HepG2 (cell line): Measurements from ENCODE around the gene SLC12A5. TPM values are rescaled to one million over a fixed set of nuclear protein-coding genes. Genes with fewer than 3 reads are reported as not detected.

Experiments
- ATAC-seq: fragments of 200-7000 bp; cut with Tn5 transposase; 3 replicates; pipeline ENCODE4 v1.9.1; 2020; ENCODE audit warnings: mild to moderate bottlenecking, moderate library complexity
- BruUV-seq: library from RNA; stranded (reverse); fragments of 400-500 nt; replicated peaks from 2 replicates; lab custom pipeline; 2021; lab: Mats Ljungman, UMichigan
- CTCF ChIA-PET: fragments of 300-600 bp; formaldehyde crosslinking; extraction: SDS; loops from one replicate; lab custom pipeline; 2021; ENCODE audit warnings: low total read pairs, inconsistent platforms, low intra/inter-chr PET ratio; lab: Yijun Ruan, JAX
- POLR2A ChIA-PET: fragments of 350-600 bp; sonication (Branson Sonifier 250); formaldehyde crosslinking; loops from one replicate; lab custom pipeline; 2020; ENCODE audit warnings: antibody characterized with exemption, inconsistent platforms; lab: Yijun Ruan, JAX
- DNase-seq: peaks from one replicate; pipeline ENCODE4 v3.0.0-alpha.2; 2015; ENCODE audit warnings: low spot score
- FAIRE-seq: peaks from 3 replicates; lab custom pipeline; 2011; peaks lifted over from hg19 to GRCh38; lab: Jason Lieb, UNC
- H2AFZ ChIP-seq: one replicate; pipeline ENCODE4 v1.6.1; 2011; ENCODE audit warnings: low read length, inconsistent platforms
- H3K27ac ChIP-seq: fragments of 300-600 bp; 3 replicates; pipeline ENCODE4 v1.8.0; 2011; ENCODE audit warnings: mixed run types, mild to moderate bottlenecking, mixed read lengths, low read length, inconsistent platforms; ENCODE audit not compliant: insufficient read depth; ENCODE audit errors: extremely low read length
- H3K27me3 ChIP-seq, 2 experiments: fragments of 200-600 bp in 1 of 2; 2 replicates in 1 of 2; 3 replicates in 1 of 2; pipeline versions ENCODE4 v1.6.0 to v1.8.0; 2011; ENCODE audit warnings: low read length in 2 of 2, mild to moderate bottlenecking in 2 of 2, moderate library complexity in 2 of 2, inconsistent platforms in 1 of 2; ENCODE audit not compliant: insufficient read depth in 2 of 2, control insufficient read depth in 1 of 2
- H3K36me3 ChIP-seq, 2 experiments: fragments of 200-600 bp in 1 of 2; replicated peaks in 1 of 2; 2 replicates in 1 of 2; 3 replicates in 1 of 2; pipeline versions ENCODE4 v1.5.1 to v1.8.0; 2011; ENCODE audit warnings: low read length in 2 of 2, inconsistent platforms in 1 of 2; ENCODE audit not compliant: insufficient read depth in 2 of 2, control insufficient read depth in 1 of 2
- H3K4me1 ChIP-seq: 2 replicates; pipeline ENCODE4 v1.5.1; 2012; ENCODE audit warnings: low read length, inconsistent platforms; ENCODE audit not compliant: insufficient read depth
- H3K4me2 ChIP-seq: 2 replicates; pipeline ENCODE4 v1.6.0; 2011; ENCODE audit warnings: low read depth, low read length, inconsistent platforms
- H3K4me3 ChIP-seq, 3 experiments: fragments of 200-600 bp in 1 of 3; sonication (generic), shearing (Covaris generic) in 1 of 3; replicated peaks in 1 of 3; 2 replicates each; pipeline ENCODE4 v1.5.1; 2011 to 2016; ENCODE audit warnings: low read length in 3 of 3, inconsistent platforms in 2 of 3, low read depth in 2 of 3, mild to moderate bottlenecking in 2 of 3, control low read depth in 1 of 3, mixed read lengths in 1 of 3; ENCODE audit not compliant: insufficient read depth in 1 of 3
- H3K79me2 ChIP-seq: one replicate; pipeline ENCODE4 v1.6.1; 2011; ENCODE audit warnings: low read length, inconsistent platforms; ENCODE audit not compliant: insufficient read depth
- H3K9ac ChIP-seq: 2 replicates; pipeline ENCODE4 v1.6.0; 2011; ENCODE audit warnings: mild to moderate bottlenecking, low read depth, low read length, inconsistent platforms; ENCODE audit not compliant: insufficient read depth
- H3K9me3 ChIP-seq: 2 replicates; pipeline ENCODE4 v1.5.1; 2012; ENCODE audit warnings: mild to moderate bottlenecking, low read length
- H4K20me1 ChIP-seq: 2 replicates; pipeline ENCODE4 v1.6.0; 2011; ENCODE audit warnings: inconsistent platforms, mild to moderate bottlenecking, low read length, moderate library complexity; ENCODE audit not compliant: insufficient read depth
- ADNP ChIP-seq: sonication (generic); formaldehyde crosslinking; IDR thresholded peaks from 2 replicates; pipeline ENCODE4 v1.4.0; 2020; ENCODE audit warnings: missing genetic modification reagents
- ARHGAP35 ChIP-seq: sonication (generic); formaldehyde crosslinking; IDR thresholded peaks from 2 replicates; pipeline ENCODE4 v1.9.0; 2022; ENCODE audit warnings: mild to moderate bottlenecking, inconsistent platforms, moderate library complexity, missing genetic modification reagents, borderline replicate concordance
- ATF7-NPFF ChIP-seq: sonication (generic); formaldehyde crosslinking; IDR thresholded peaks from 2 replicates; pipeline ENCODE4 v1.8.1; 2023; ENCODE audit warnings: mild to moderate bottlenecking, low read depth, missing genetic modification reagents, moderate library complexity
- CC2D1A ChIP-seq: sonication (generic); formaldehyde crosslinking; IDR thresholded peaks from 2 replicates; pipeline ENCODE4 v1.8.1; 2023; ENCODE audit warnings: mild to moderate bottlenecking, missing genetic modification reagents
- CHCHD3 ChIP-seq: sonication (generic); formaldehyde crosslinking; IDR thresholded peaks from 2 replicates; pipeline ENCODE4 v1.8.0; 2022; ENCODE audit warnings: mild to moderate bottlenecking, missing genetic modification reagents, moderate library complexity
- FOXA1 ChIP-seq, 2 experiments: fragments of 450-650 bp in 1 of 2; sonication (generic) in 1 of 2; formaldehyde crosslinking in 1 of 2; IDR thresholded peaks; 2 replicates each; pipeline versions ENCODE4 v1.4.0 to v1.6.1; 2016 to 2020; ENCODE audit warnings: missing genetic modification reagents in 1 of 2
- MXD4 ChIP-seq: IDR thresholded peaks from 2 replicates; pipeline ENCODE4 v1.6.1; 2016; ENCODE audit warnings: mild to moderate bottlenecking, missing biosample characterization, missing genetic modification reagents
- NR2F2 ChIP-seq: IDR thresholded peaks from 2 replicates; pipeline ENCODE4 v1.6.1; 2012; ENCODE audit warnings: low read depth, inconsistent platforms, borderline replicate concordance
- RFX1 ChIP-seq: fragments of 450-650 bp; IDR thresholded peaks from 2 replicates; pipeline ENCODE4 v1.6.1; 2017
- SRF ChIP-seq: IDR thresholded peaks from 2 replicates; pipeline ENCODE4 v1.6.1; 2011; ENCODE audit warnings: mild to moderate bottlenecking, low read depth, low read length, moderate library complexity
- TBP ChIP-seq: sonication (generic); formaldehyde crosslinking; IDR thresholded peaks from 2 replicates; pipeline ENCODE4 v1.5.0; 2020; ENCODE audit warnings: missing genetic modification reagents
- ZNF225 ChIP-seq: sonication (generic); formaldehyde crosslinking; IDR thresholded peaks from 2 replicates; pipeline ENCODE4 v1.4.0; 2020; ENCODE audit warnings: mild to moderate bottlenecking, missing genetic modification reagents
- ZNF232 ChIP-seq: sonication (generic); formaldehyde crosslinking; IDR thresholded peaks from 2 replicates; pipeline ENCODE4 v1.4.0; 2020; ENCODE audit warnings: missing genetic modification reagents, borderline replicate concordance
- ZNF253 ChIP-seq: sonication (generic); formaldehyde crosslinking; IDR thresholded peaks from 2 replicates; pipeline ENCODE4 v1.8.0; 2022; ENCODE audit warnings: mild to moderate bottlenecking, missing genetic modification reagents, borderline replicate concordance
- ZNF652 ChIP-seq: IDR thresholded peaks from 2 replicates; pipeline ENCODE4 v1.6.1; 2016; ENCODE audit warnings: low read depth, borderline replicate concordance
- ZNF761 ChIP-seq: sonication (generic); formaldehyde crosslinking; conservative IDR thresholded peaks from 2 replicates; pipeline ENCODE4 v1.4.0; 2020; ENCODE audit warnings: mild to moderate bottlenecking, missing genetic modification reagents
- WGBS: methylation state at CpG from one replicate; pipeline ENCODE4 v1.1.6; 2017; ENCODE audit warnings: low lambda C conversion rate; 5-methylcytosine and 5-hydroxymethylcytosine counted together
- in situ Hi-C: cut with HindIII; loops from 2 replicates; pipeline ENCODE4 v1.10.0; 2017; ENCODE audit warnings: low pct_unique_long_range_greater_than_20kb; ENCODE audit not compliant: extremely low pct_ligation_motif_present
- intact Hi-C: fragments of 100-400 bp; cut with micrococcal nuclease; formaldehyde crosslinking; loops from one replicate; pipeline ENCODE4 v1.10.0; 2022; ENCODE audit not compliant: unreplicated experiment
- polyA plus RNA-seq, 8 experiments: library from polyadenylated mRNA; depleted of rRNA in 3 of 8; stranded (reverse) in 7 of 8; unstranded in 1 of 8; fragments of >200 nt; fragmentation: Illumina TruSeq in 4 of 8; extraction: Trizol in 4 of 8; gene quantifications; 2 replicates each; pipeline versions ENCODE4 v1.2.1 to v1.2.3, GENCODE V29; 2011 to 2016; ENCODE audit warnings: low read depth in 4 of 8, missing spikeins in 1 of 8, mixed read lengths in 1 of 8; ENCODE audit not compliant: insufficient read depth in 1 of 8
- total RNA-seq, 5 experiments: library from RNA; depleted of rRNA; stranded (reverse); fragments of >200 nt; fragmentation: Illumina TruSeq; extraction: Trizol; gene quantifications; 2 replicates each; pipeline ENCODE4 v1.2.3, GENCODE V29; 2016; ENCODE audit warnings: low read depth in 1 of 5
- TF ChIP-seq, protein P1 (sequence below): sonication (generic); formaldehyde crosslinking; conservative IDR thresholded peaks from 2 replicates; pipeline ENCODE4 v1.4.0; 2020; ENCODE audit warnings: missing genetic modification reagents

SLC12A5 gene
- total and polyA plus RNA-seq, 2 of the 13 experiments (the other 11 are each of a cell fraction or from before 2014, with no cell fraction given), result 4.3 to 5.4 TPM

DNA sequence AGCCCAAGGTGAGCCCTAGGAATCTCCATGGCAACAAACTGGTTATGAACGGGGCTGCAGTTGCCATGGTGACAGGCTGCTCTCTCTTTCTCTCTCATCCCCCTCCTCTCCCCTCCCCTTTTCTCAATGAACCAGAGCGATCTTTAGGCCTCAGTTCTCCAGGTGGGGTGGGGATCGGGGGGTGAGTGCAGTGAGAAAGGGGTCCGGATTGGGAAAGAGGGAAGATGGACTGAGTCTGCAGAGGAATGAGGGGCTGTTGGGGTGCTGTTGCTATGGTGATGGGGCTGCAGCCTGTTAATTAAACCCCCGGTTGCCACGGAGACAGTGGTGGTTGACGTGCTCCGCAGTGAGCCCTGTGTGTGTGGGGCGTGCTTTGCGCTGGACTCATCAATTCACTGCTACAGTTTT lies 3.6 kb upstream of the SLC12A5 start:
- H3K79me2 ChIP-seq, result no peaks in the 10 kb centered on the region
- H3K27me3 ChIP-seq, result 0 out of 5 replicates have a peak, but pooled peaks cover 0 to under 1% of the 10 kb centered on the region in 2 experiments
- CTCF ChIA-PET, result interaction anchor here (1.0 kb wide), 1 partner anchor 149 kb away, joined by 3 read pairs; no protein-coding TSS in a partner anchor
- TF ChIP-seq FOXA1 (IDR thresholded peaks at IDR 0.05) (no peak), FOXA1 (CRISPR knock-in tag; IDR thresholded peaks at IDR 0.05) (no peak), RFX1 (peak; percentile 62; the same call in 1 of the 2 replicates)
- FAIRE-seq (no peak), DNase-seq (no peak), ATAC-seq (no peak)
- WGBS, result 20% methylated on average over 10 of the region's 10 CpGs
- in situ Hi-C loops (loop anchor here (10.0 kb wide), 1 partner anchor 149 kb away; no protein-coding TSS in a partner anchor), intact Hi-C loops (no loop called here)
- POLR2A ChIA-PET, result no interaction called here
- no peak overlapping the region for H3K27ac ChIP-seq
- no peak overlapping the region for H3K4me3 ChIP-seq
- H3K36me3 ChIP-seq, result no peaks in the 10 kb centered on the region
- H3K4me1 ChIP-seq, result peaks cover 18% of the 10 kb centered on the region
- no peak overlapping the region for H3K9ac ChIP-seq
- no peak overlapping the region for H3K4me2 ChIP-seq
- no peaks in the 10 kb centered on the region for H3K9me3 ChIP-seq
- H4K20me1 ChIP-seq, result peaks cover 26% of the 10 kb centered on the region
- H2AFZ ChIP-seq, result no peak overlapping the region
- BruUV-seq, result no TSS peak

DNA sequence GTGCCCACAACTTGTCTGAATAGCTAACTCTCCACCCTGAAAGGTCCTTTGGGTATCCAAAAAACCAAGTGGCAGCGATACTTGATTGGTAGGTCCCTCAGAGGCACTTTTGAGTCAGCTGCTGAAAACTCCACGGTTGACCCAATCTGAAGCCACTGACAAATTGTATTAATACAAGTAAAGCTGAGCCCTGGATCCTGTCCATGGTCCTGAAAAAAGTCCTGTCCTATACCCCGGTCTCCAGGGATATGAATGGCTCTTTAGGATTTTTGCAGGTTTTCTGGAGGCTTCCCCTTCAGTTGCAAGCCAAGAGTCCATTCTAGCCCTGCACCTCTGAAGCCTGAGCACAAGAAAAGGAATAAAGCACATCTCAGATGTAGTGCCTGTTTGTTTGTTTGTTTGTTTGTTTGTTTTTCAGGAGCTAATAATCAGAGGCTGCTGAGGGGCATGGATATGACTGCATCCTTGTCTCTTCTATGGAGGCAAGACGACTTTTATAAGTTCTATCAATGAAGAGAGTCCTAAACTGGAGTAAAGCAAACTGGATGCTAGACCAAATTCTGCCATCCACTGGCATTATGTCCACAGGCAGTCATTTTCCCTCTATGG lies 1.7 kb upstream of the SLC12A5 start:
- no peaks in the 10 kb centered on the region for H3K9me3 ChIP-seq
- H3K27ac ChIP-seq, result no peak overlapping the region
- no peak overlapping the region for H3K9ac ChIP-seq
- no peak overlapping the region for H3K4me3 ChIP-seq
- no TSS peak for BruUV-seq
- H4K20me1 ChIP-seq, result peaks cover 33% of the 10 kb centered on the region
- in situ Hi-C loops, result loop anchor here (10.0 kb wide), 1 partner anchor 147 kb away; no protein-coding TSS in a partner anchor
- POLR2A ChIA-PET, result no interaction called here
- intact Hi-C loops, result no loop called here
- DNase-seq (peak; percentile 63), FAIRE-seq (no peak), ATAC-seq (peak; percentile 6; the same call in 2 of the 3 replicates)
- no peaks in the 10 kb centered on the region for H3K36me3 ChIP-seq
- 13% methylated on average over 4 of the region's 4 CpGs for WGBS
- no peak overlapping the region for H3K4me2 ChIP-seq
- H3K4me1 ChIP-seq, result peaks cover 4% of the 10 kb centered on the region
- H2AFZ ChIP-seq, result no peak overlapping the region
- no peaks in the 10 kb centered on the region for H3K79me2 ChIP-seq
- peaks cover 5 to 20% of the 10 kb centered on the region in 2 experiments; a peak in 4 of 5 replicates for H3K27me3 ChIP-seq
- CTCF ChIA-PET, result no interaction called here
- TF ChIP-seq CHCHD3 (CRISPR knock-in tag), result no peak
- TF ChIP-seq ARHGAP35 (CRISPR knock-in tag), result 0 out of 2 replicates have a peak, but pooled peaks have one; percentile 22
- peak; percentile 25; the same call in 1 of the 2 replicates for TF ChIP-seq MXD4
- TF ChIP-seq NR2F2, result no peak
- no peak for TF ChIP-seq ZNF253
- TF ChIP-seq CC2D1A (CRISPR knock-in tag), result no peak
- no peak for TF ChIP-seq ZNF652 (CRISPR knock-in tag)
- TF ChIP-seq SRF, result no peak
- TF ChIP-seq ADNP (CRISPR knock-in tag), result no peak
- TF ChIP-seq ZNF232 (CRISPR knock-in tag), result peak; percentile 68; the same call in 1 of the 2 replicates
- TF ChIP-seq ZNF225, result no peak
- TF ChIP-seq TBP, result no peak
- TF ChIP-seq ATF7-NPFF (CRISPR knock-in tag), result no peak
- TF ChIP-seq, protein P1, sequence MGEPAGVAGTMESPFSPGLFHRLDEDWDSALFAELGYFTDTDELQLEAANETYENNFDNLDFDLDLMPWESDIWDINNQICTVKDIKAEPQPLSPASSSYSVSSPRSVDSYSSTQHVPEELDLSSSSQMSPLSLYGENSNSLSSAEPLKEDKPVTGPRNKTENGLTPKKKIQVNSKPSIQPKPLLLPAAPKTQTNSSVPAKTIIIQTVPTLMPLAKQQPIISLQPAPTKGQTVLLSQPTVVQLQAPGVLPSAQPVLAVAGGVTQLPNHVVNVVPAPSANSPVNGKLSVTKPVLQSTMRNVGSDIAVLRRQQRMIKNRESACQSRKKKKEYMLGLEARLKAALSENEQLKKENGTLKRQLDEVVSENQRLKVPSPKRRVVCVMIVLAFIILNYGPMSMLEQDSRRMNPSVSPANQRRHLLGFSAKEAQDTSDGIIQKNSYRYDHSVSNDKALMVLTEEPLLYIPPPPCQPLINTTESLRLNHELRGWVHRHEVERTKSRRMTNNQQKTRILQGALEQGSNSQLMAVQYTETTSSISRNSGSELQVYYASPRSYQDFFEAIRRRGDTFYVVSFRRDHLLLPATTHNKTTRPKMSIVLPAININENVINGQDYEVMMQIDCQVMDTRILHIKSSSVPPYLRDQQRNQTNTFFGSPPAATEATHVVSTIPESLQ (CRISPR knock-in tag), result 0 out of 2 replicates have a peak, but pooled peaks have one; percentile 87
- no peak for TF ChIP-seq ZNF761 (CRISPR knock-in tag)
